Prostate gland (tissue), 2 donors: Measurements from ENCODE around the gene TAX1BP3.

ENCODE experiments used
- CTCF ChIP-seq, 4 experiments: fragments of 200-600 bp in 2 of 4; fragments of 450-650 bp in 2 of 4; sonication (generic) in 2 of 4; IDR thresholded peaks; 1 replicate in 3 of 4; 2 replicates in 1 of 4; pipeline ENCODE4 v1.5.1; 2016 to 2019; ENCODE audit warnings: antibody characterized with exemption in 4 of 4, mild to moderate bottlenecking in 2 of 4, moderate library complexity in 2 of 4
- POLR2A ChIP-seq: fragments of 450-650 bp; IDR thresholded peaks from one replicate; pipeline ENCODE4 v1.6.1; 2016; ENCODE audit warnings: antibody characterized with exemption, mild to moderate bottlenecking
- POLR2AphosphoS5 ChIP-seq: sonication (generic); formaldehyde crosslinking; IDR thresholded peaks from one replicate; pipeline ENCODE4 v1.6.1; 2017; ENCODE audit warnings: antibody characterized with exemption

- TF ChIP-seq POLR2AphosphoS5 = no peak
- TF ChIP-seq POLR2A = no peak
- TF ChIP-seq CTCF (IDR thresholded peaks at IDR 0.05) = no peak
Measured at GRCh38 chr17:3665834-3666233, 2.5 kb downstream of the TAX1BP3 start.
